Measurements from ENCODE around the gene AKR1D1.
"Not testable (repeated sequence)": the region's sequence is repeated elsewhere in the genome, so short reads cannot be mapped to it uniquely, and the experiment has no call there.

The AKR1D1 gene

DNA sequence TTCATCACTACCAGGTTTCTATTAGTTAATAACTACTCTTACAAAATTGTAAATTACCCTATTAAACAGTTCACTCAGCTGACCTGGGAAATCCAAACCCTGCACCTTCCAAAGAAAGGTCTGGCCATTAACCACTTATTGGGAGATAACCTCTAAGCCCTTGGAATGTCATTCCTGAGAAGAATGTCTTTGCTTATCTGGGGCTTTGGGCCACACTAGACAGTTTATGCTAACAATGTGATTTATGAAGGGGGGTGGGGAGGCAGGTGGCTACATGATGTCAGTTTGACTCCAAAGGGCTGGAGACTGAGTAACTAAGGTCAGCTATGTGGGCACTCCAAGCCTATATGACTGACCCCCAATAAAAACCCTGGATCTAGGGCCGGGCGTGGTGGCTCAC lies 50.7 kb downstream of the AKR1D1 start:
- no peak overlapping the region for H3K4me3 ChIP-seq (ENCODE audit: low read depth, low read length)
- peaks cover 4% of the 10 kb centered on the region for H3K9me3 ChIP-seq (ENCODE audit: control insufficient read depth, insufficient read depth, low read length)
- H3K27me3 ChIP-seq (ENCODE audit: control insufficient read depth, insufficient read depth, low read length): no peaks in the 10 kb centered on the region
- no peak overlapping the region for H3K9ac ChIP-seq (ENCODE audit: low read depth, low read length)
- H3K36me3 ChIP-seq (ENCODE audit: control insufficient read depth, insufficient read depth, low read length): no peaks in the 10 kb centered on the region
- peaks cover 3% of the 10 kb centered on the region for H3K4me1 ChIP-seq (ENCODE audit: control insufficient read depth, insufficient read depth, low read length)

GRCh38 chr7:138127996-138128395 lies 51.7 kb downstream of the AKR1D1 start:
- H3K9me3 ChIP-seq (ENCODE audit: control insufficient read depth, insufficient read depth, low read length): peaks cover 4% of the 10 kb centered on the region
- H3K9ac ChIP-seq (ENCODE audit: low read depth, low read length): no peak overlapping the region
- H3K27me3 ChIP-seq (ENCODE audit: control insufficient read depth, insufficient read depth, low read length): no peaks in the 10 kb centered on the region
- H3K4me3 ChIP-seq (ENCODE audit: low read depth, low read length): no peak overlapping the region
- H3K36me3 ChIP-seq (ENCODE audit: control insufficient read depth, insufficient read depth, low read length): no peaks in the 10 kb centered on the region
- H3K4me1 ChIP-seq (ENCODE audit: control insufficient read depth, insufficient read depth, low read length): peaks cover 3% of the 10 kb centered on the region

DNA sequence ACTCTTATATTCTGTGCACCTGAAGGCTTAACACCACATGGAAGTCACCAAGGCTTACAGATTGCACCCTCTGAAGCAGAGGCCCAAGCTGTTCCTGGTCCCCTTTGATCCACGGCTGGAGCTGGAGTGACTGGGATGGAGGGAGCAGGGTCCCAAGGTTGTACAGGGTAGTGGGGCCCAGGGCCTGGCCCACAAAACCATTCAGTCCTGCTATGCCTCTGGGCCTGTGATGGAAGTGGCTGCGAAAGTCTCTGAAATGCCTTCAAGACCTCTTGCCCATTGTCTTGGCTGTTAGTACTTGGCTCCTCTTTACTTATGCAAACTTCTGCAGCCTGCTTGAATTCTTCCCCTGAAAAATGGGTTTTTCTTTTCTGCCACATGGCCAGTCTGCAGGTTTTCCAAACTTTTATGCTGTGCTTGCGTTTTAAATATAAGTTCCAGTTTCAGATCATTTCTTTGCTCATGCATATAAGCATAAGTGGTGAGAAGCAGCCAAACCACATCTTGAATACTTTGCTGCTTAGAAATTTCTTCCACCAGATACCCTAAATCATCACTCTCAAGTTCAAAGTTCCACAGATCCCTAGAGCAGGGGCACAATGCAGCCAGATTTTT lies 53.4 kb downstream of the AKR1D1 start:
- Histone ChIP-seq H3K9me3 (ENCODE audit: control insufficient read depth, insufficient read depth, low read length) (peaks cover 4% of the 10 kb centered on the region), H3K9ac (ENCODE audit: low read depth, low read length) (no peak overlapping the region), H3K4me3 (ENCODE audit: low read depth, low read length) (no peak overlapping the region), H3K36me3 (ENCODE audit: control insufficient read depth, insufficient read depth, low read length) (no peaks in the 10 kb centered on the region), H3K4me1 (ENCODE audit: control insufficient read depth, insufficient read depth, low read length) (peaks cover 3% of the 10 kb centered on the region), H3K27me3 (ENCODE audit: control insufficient read depth, insufficient read depth, low read length) (no peaks in the 10 kb centered on the region)

DNA sequence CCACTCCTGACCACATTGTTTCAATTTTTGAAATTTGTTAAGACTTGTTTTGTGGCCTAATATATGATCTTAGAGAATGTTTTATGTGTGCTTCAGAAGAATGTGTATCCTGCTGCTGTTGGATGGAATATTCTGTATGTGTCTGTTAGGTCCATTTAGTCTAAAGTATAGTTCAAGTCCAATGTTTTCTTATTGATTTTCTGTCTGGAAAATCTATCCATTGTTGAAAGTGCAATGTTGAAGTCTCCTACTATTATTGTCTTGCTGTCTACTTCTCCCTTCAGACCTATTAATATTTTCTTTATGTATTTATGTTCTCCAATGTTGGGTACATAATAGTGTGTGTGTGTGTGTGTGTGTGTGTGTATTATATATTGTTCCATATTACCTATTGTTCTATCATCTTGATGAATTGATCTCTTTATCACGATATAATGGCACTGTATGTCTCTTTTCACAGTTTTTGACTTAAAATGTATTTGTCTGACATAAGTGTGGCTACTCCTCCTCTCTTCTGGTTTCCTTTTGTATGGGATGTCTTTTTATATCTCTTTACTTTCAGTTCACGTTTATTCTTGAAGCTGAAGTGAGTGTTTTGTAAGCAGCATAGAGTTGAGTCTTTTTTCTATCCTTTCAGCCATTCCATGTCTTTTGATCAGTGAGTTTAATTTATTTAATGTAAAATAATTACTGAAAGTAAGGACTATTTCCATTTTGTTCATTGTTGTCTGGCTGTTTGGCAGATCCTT lies 61.3 kb downstream of the AKR1D1 start:
- no peak overlapping the region for H3K9ac ChIP-seq (ENCODE audit: low read depth, low read length)

DNA sequence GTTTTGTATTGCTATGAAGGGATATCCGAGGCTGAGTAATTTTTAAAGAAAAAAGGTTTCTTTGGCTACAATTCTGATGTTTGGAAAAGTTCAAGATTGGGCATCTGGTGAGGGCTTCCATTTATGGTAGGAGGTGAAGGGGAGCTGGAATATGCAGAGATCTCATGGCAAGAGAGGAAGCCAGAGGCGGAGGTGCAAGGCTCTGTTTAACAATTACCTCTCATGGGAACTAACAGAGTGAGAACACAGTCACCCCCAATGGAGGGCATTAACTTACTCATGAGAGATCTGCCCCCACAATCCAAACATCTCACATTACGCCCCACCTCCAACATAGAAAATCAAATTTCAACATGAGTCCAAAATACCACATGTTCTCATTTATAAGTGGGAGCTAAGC lies 62.0 kb downstream of the AKR1D1 start:
- no peaks in the 10 kb centered on the region for H3K9me3 ChIP-seq (ENCODE audit: control insufficient read depth, insufficient read depth, low read length)
- H3K4me1 ChIP-seq (ENCODE audit: control insufficient read depth, insufficient read depth, low read length): no peaks in the 10 kb centered on the region
- H3K4me3 ChIP-seq (ENCODE audit: low read depth, low read length): no peak overlapping the region
- H3K36me3 ChIP-seq (ENCODE audit: control insufficient read depth, insufficient read depth, low read length): no peaks in the 10 kb centered on the region
- H3K27me3 ChIP-seq (ENCODE audit: control insufficient read depth, insufficient read depth, low read length): no peaks in the 10 kb centered on the region
- no peak overlapping the region for H3K9ac ChIP-seq (ENCODE audit: low read depth, low read length)

More for the DNA sequence above, 61.3 kb downstream of the AKR1D1 start:
- Histone ChIP-seq H3K36me3 (ENCODE audit: control insufficient read depth, insufficient read depth, low read length) (no peaks in the 10 kb centered on the region), H3K4me3 (ENCODE audit: low read depth, low read length) (no peak overlapping the region), H3K27me3 (ENCODE audit: control insufficient read depth, insufficient read depth, low read length) (no peaks in the 10 kb centered on the region), H3K4me1 (ENCODE audit: control insufficient read depth, insufficient read depth, low read length) (no peaks in the 10 kb centered on the region), H3K9me3 (ENCODE audit: control insufficient read depth, insufficient read depth, low read length) (no peaks in the 10 kb centered on the region)

GRCh38 chr7:138142583-138143201 lies 66.4 kb downstream of the AKR1D1 start:
- Histone ChIP-seq H3K9me3 (ENCODE audit: control insufficient read depth, insufficient read depth, low read length) (no peaks in the 10 kb centered on the region), H3K4me3 (ENCODE audit: low read depth, low read length) (no peak overlapping the region), H3K27me3 (ENCODE audit: control insufficient read depth, insufficient read depth, low read length) (no peaks in the 10 kb centered on the region), H3K4me1 (ENCODE audit: control insufficient read depth, insufficient read depth, low read length) (no peaks in the 10 kb centered on the region), H3K9ac (ENCODE audit: low read depth, low read length) (no peak overlapping the region), H3K36me3 (ENCODE audit: control insufficient read depth, insufficient read depth, low read length) (no peaks in the 10 kb centered on the region)

- Histone ChIP-seq H3K27me3 (ENCODE audit: control insufficient read depth, insufficient read depth, low read length) (no peaks in the 10 kb centered on the region), H3K9ac (ENCODE audit: low read depth, low read length) (no peak overlapping the region), H3K4me1 (ENCODE audit: control insufficient read depth, insufficient read depth, low read length) (no peaks in the 10 kb centered on the region), H3K4me3 (ENCODE audit: low read depth, low read length) (no peak overlapping the region), H3K36me3 (ENCODE audit: control insufficient read depth, insufficient read depth, low read length) (no peaks in the 10 kb centered on the region), H3K9me3 (ENCODE audit: control insufficient read depth, insufficient read depth, low read length) (no peaks in the 10 kb centered on the region)
Measured at GRCh38 chr7:138144958-138145357, 68.7 kb downstream of the AKR1D1 start.

DNA sequence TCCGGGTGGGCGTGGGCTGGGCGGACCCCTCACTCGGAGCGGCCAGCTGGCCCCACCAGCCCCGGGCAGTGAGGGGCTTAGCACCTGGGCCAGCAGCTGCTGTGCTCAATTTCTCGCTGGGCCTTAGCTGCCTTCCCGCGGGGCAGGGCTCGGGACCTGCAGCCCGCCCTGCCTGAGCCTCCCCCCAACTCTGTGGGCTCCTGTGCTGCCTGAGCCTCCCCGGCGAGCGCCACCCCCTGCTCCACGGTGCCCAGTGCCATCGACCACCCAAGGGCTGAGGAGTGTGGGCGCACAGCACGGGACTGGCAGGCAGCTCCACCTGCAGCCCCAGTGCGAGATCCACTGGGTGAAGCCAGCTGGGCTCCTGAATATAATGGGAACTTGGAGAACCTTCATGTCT lies 70.0 kb downstream of the AKR1D1 start:
- not testable (repeated sequence) for H3K27me3 ChIP-seq (ENCODE audit: control insufficient read depth, insufficient read depth, low read length); H3K9ac ChIP-seq (ENCODE audit: low read depth, low read length); H3K4me1 ChIP-seq (ENCODE audit: control insufficient read depth, insufficient read depth, low read length); H3K4me3 ChIP-seq (ENCODE audit: low read depth, low read length); H3K36me3 ChIP-seq (ENCODE audit: control insufficient read depth, insufficient read depth, low read length); H3K9me3 ChIP-seq (ENCODE audit: control insufficient read depth, insufficient read depth, low read length)

DNA sequence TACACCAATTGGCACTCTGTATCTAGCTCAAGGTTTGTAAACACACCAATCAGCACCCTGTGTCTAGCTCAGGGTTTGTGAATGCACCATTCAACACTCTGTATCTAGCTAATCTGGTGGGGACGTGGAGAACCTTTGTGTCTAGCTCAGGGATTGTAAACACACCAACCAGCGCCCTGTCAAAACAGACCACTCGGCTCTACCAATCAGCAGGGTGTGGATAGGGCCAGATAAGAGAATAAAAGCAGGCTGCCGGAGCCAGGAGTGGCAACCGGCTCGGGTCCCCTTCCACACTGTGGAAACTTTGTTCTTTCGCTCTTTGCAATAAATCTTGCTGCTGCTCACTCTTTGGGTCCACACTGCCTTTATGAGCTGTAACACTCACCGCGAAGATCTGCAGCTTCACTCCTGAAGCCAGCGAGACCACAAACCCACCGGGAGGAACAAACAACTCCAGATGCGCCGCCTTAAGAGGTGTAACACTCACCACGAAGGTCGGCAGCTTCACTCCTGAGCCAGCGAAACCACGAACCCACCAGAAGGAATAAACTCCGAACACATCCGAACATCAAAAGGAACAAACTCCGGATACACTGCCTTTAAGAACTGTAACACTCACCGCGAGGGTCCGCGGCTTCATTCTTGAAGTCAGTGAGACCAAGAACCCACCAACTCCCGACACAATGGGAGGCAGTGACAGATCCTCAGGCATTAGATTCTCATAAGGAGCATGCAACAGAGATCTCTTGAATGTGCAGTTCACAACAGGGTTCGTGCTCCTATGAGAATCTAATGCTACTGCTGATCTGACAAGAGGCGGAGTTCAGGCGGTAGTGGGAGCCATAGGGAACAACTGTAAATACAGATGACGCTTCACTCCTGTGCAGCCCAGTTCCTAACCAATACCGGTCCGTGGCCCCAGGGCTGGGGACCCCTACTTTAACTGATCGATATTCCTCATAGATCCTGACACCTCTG lies 70.8 kb downstream of the AKR1D1 start:
- not testable (repeated sequence) for H3K4me3 ChIP-seq (ENCODE audit: low read depth, low read length); H3K9me3 ChIP-seq (ENCODE audit: control insufficient read depth, insufficient read depth, low read length); H3K4me1 ChIP-seq (ENCODE audit: control insufficient read depth, insufficient read depth, low read length); H3K36me3 ChIP-seq (ENCODE audit: control insufficient read depth, insufficient read depth, low read length); H3K27me3 ChIP-seq (ENCODE audit: control insufficient read depth, insufficient read depth, low read length); H3K9ac ChIP-seq (ENCODE audit: low read depth, low read length)

DNA sequence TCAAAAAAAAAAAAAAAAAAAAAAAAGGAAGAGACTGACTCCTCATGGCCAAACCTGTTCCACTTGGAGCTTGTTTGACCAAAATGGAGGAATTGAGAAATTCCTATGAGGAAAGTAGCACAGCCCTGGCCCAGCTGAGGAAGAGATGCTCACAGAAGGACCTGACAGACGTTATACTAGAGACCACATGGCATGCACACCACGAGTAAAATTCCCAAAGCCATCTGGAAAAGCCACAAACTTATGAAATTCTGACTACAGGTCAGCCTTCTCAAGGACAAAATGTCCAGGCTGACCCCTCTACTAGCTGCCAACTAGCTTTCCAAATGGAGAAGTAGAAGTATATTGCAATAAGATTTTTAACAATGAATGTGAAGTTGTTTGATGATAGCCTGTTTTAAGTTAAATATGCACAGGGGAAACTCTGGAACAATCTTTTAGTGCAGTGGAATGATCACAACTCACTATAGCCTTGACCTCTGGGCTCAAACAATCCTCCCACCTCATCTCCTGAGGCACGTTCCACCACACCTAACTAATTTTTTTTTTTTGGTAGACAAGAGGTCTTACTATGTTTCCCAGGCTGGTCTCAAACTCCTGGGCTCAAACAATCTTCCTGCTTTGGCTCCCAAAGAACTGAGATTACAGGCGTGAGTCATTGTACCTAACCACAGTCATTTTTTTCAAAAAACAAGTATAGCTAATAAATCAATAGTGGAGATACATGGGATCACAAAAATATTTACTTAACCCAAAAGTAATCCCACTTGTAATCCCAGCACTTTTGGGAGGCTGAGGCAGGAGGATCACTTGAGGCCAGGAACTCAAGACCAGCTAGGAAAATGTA lies 75.7 kb downstream of the AKR1D1 start:
- Histone ChIP-seq H3K9ac (ENCODE audit: low read depth, low read length) (no peak overlapping the region), H3K36me3 (ENCODE audit: control insufficient read depth, insufficient read depth, low read length) (no peaks in the 10 kb centered on the region), H3K27me3 (ENCODE audit: control insufficient read depth, insufficient read depth, low read length) (no peaks in the 10 kb centered on the region), H3K4me1 (ENCODE audit: control insufficient read depth, insufficient read depth, low read length) (no peaks in the 10 kb centered on the region), H3K9me3 (ENCODE audit: control insufficient read depth, insufficient read depth, low read length) (no peaks in the 10 kb centered on the region), H3K4me3 (ENCODE audit: low read depth, low read length) (no peak overlapping the region)

GRCh38 chr7:138154661-138155060 lies 78.4 kb downstream of the AKR1D1 start:
- Histone ChIP-seq H3K4me1 (ENCODE audit: control insufficient read depth, insufficient read depth, low read length) (no peaks in the 10 kb centered on the region), H3K27me3 (ENCODE audit: control insufficient read depth, insufficient read depth, low read length) (no peaks in the 10 kb centered on the region), H3K4me3 (ENCODE audit: low read depth, low read length) (no peak overlapping the region), H3K9me3 (ENCODE audit: control insufficient read depth, insufficient read depth, low read length) (no peaks in the 10 kb centered on the region), H3K36me3 (ENCODE audit: control insufficient read depth, insufficient read depth, low read length) (no peaks in the 10 kb centered on the region), H3K9ac (ENCODE audit: low read depth, low read length) (no peak overlapping the region)

Measured in iPS-15b (cell line).